Measurements from ENCODE around the gene MYPOP. TPM values are rescaled to one million over a fixed set of nuclear protein-coding genes. Genes with fewer than 3 reads are reported as not detected.

Gene MYPOP
- polyA plus RNA-seq, 1 experiment, result 1.8 TPM

DNA sequence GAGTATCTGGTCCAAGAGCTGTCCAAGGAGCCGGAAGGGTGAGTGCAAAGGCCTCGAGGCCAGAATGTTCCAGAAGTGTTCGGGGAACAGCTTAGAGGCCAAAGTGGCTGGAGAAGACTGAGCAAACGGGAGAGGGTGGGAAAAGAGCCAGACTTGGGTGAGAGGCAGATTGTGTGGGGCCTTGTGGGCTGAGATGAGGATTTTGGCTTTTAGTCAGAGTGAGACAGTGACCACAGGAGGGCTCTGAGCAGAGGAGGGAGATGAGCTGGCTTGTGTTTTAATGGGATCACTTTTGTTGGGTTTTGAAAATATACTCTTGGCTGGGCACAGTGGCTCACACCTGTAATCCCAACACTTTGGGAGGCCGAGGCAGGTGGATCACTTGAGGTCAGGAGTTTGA, 6.5 kb upstream of the MYPOP start:
- DNase-seq (ENCODE audit: low read depth), result no peak
- H3K36me3 ChIP-seq (ENCODE audit: control insufficient read depth, insufficient read depth, low read length), result no peaks in the 10 kb centered on the region
- POLR2A ChIA-PET, result no interaction called here
- TF ChIP-seq, protein P1, sequence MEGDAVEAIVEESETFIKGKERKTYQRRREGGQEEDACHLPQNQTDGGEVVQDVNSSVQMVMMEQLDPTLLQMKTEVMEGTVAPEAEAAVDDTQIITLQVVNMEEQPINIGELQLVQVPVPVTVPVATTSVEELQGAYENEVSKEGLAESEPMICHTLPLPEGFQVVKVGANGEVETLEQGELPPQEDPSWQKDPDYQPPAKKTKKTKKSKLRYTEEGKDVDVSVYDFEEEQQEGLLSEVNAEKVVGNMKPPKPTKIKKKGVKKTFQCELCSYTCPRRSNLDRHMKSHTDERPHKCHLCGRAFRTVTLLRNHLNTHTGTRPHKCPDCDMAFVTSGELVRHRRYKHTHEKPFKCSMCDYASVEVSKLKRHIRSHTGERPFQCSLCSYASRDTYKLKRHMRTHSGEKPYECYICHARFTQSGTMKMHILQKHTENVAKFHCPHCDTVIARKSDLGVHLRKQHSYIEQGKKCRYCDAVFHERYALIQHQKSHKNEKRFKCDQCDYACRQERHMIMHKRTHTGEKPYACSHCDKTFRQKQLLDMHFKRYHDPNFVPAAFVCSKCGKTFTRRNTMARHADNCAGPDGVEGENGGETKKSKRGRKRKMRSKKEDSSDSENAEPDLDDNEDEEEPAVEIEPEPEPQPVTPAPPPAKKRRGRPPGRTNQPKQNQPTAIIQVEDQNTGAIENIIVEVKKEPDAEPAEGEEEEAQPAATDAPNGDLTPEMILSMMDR (IDR thresholded peaks at IDR 0.05; ENCODE audit: insufficient read depth, low read depth, low read length), result no peak
- no peak overlapping the region for H3K4me3 ChIP-seq (ENCODE audit: low read depth, low read length)
- CTCF ChIA-PET, result interaction anchor here (2.1 kb wide), 1 partner anchor 8 kb away, joined by 4 read pairs; no protein-coding TSS in a partner anchor
- peaks cover 7% of the 10 kb centered on the region; the same call in 1 of the 2 replicates for H3K27me3 ChIP-seq (ENCODE audit: control insufficient read depth, insufficient read depth, low read length)

DNA sequence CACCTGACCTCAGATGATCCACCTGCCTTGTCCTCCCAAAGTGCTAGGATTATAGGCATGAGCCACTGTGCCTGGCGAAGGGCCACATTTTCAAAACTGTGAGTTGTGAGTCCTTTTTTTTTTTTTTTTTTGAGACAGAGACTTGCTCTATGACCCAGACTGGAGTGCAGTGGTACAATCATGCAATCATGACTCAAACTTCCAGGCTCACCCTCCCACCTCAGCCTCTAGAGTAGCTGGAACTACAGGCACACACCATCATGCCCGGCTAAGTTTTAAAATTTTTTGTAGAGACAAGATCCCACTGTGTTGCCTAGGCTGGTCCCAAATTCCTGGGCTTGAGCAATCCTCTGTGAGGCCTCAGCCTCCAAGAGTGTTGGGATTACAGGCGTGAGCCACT, 3.8 kb upstream of the MYPOP start:
- H3K36me3 ChIP-seq (ENCODE audit: control insufficient read depth, insufficient read depth, low read length), result no peaks in the 10 kb centered on the region
- POLR2A ChIA-PET, result no interaction called here

DNA sequence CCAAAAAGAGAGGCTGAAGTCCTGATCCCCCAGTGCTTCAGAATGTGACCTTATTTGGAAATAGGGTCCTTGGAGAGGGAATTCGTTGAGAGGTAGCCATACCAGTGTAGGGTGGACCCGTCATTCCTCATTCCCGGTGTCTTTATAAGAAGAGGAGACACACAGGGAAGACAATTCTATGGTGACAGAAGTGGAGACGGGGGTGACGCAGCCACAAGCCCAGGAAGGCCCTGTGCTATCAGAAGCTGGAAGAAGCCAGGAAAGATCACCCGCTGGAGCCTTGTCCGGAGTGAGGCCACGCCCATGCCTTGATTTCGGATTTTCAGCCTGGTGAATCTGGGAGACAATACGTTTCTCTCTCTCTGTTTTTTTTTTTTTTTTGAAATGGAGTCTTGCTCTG, 2.6 kb upstream of the MYPOP start:
- H3K4me3 ChIP-seq (ENCODE audit: low read depth, low read length), result no peak overlapping the region
- no peak for DNase-seq (ENCODE audit: low read depth)
- ChIA-PET CTCF (no interaction called here), POLR2A (no interaction called here)
- TF ChIP-seq, protein P1 (IDR thresholded peaks at IDR 0.05; ENCODE audit: insufficient read depth, low read depth, low read length), result no peak
- peaks cover 6% of the 10 kb centered on the region; the same call in 1 of the 2 replicates for H3K27me3 ChIP-seq (ENCODE audit: control insufficient read depth, insufficient read depth, low read length)
- H3K36me3 ChIP-seq (ENCODE audit: control insufficient read depth, insufficient read depth, low read length), result no peaks in the 10 kb centered on the region

More for the DNA sequence above, 3.8 kb upstream of the MYPOP start:
- Histone ChIP-seq H3K4me3 (ENCODE audit: low read depth, low read length) (no peak overlapping the region), H3K27me3 (ENCODE audit: control insufficient read depth, insufficient read depth, low read length) (peaks cover 7% of the 10 kb centered on the region; the same call in 1 of the 2 replicates)
- TF ChIP-seq, protein P1 (IDR thresholded peaks at IDR 0.05; ENCODE audit: insufficient read depth, low read depth, low read length), result no peak
- DNase-seq (ENCODE audit: low read depth), result no peak
- CTCF ChIA-PET, result no interaction called here

DNA sequence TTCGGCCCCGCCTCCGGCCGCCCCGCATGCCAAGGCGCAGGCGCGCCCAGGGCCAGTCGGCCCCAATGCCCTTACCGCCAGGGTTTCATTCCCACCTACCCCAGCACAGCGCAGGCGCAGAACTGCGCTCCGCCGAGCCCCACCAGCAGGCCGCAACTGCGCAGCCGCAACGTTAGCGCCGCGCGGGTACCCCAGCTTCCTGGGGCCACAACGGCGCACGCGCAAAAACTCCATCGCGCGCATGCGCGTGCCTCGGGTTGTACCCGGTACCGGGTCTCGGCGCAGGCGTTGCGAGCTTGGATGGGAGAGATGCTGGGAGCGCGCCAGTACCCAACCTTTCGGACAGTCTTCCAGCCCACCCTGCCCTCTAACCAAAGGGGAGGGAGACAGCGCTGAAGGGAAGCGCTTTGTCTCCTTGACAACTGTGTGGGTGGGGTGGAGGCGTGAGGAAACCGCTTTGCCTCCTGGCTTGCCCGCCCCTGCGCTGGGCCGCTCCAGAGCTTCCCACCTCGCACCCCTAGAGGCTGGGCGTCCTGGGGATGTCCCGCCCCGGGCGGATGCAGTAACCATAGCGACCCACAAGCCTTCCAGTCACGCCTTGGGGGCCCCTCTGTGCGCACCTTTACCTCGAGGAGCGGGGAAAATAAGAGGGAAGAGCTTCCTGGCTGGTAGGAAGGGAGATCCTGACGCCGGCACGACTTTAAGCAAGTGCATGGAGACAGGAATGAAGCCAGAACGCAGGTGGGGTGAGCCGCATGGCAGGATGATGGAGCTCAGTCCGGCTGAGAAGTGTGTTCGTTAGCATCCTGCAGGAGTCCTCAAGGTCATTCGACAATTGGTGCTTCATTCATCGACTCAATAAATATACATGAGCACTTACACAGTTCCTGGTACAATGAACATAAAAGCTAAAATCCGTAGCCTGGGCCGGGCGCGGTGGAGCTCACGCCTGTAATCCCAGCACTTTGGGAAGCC, 525 bp upstream of the MYPOP start:
- ChIA-PET POLR2A (interaction anchor here (0.6 kb wide), 1 partner anchor 1259 kb away, joined by 4 read pairs; the partner anchor contains the start of gene PVR), CTCF (interaction anchor here (0.6 to 2.3 kb wide), 5 partner anchors 13 to 1252 kb away, joined by 3 to 5 read pairs (median 3); partner anchors contain the start of gene IRF2BP1)
- H3K27me3 ChIP-seq (ENCODE audit: control insufficient read depth, insufficient read depth, low read length), result 0 out of 2 replicates have a peak, but pooled peaks cover 3% of the 10 kb centered on the region
- peak; percentile 81 for DNase-seq (ENCODE audit: low read depth)
- peak overlapping the region; percentile 64 for H3K4me3 ChIP-seq (ENCODE audit: low read depth, low read length)
- TF ChIP-seq, protein P1 (IDR thresholded peaks at IDR 0.05; ENCODE audit: insufficient read depth, low read depth, low read length), result no peak
- peaks cover 3% of the 10 kb centered on the region for H3K36me3 ChIP-seq (ENCODE audit: control insufficient read depth, insufficient read depth, low read length)

DNA sequence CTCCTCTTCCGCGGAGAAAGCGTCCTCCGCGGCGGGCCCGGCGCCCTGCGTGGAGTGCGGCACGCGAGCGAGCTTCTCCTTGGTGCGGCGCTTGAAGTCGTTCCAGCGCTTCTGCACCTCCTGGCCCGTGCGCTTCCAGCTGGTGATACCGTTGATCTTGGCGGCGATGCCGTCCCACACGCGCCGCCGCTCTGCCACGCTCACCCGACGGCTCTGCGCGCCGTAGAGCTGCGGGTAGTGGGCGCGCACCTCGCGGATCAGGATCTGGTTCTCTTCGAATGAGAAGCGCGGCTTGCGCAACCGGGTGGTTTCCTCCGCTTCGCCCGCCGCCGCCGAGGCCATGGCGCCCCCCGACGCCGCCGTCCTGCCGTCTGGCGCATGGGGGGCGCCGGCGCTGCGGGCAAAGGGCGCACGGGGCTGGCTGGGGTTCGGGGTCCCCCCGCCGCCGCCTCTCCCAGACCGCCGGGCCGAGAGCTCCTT, 941 bp downstream of the MYPOP start:
- ChIA-PET CTCF (interaction anchor here (0.5 to 1.5 kb wide), 4 partner anchors 19 to 264 kb away, joined by 3 to 5 read pairs (median 3); partner anchors contain the start of gene SIX5), POLR2A (no interaction called here)
- DNase-seq (ENCODE audit: low read depth), result no peak

More for the DNA sequence above, 941 bp downstream of the MYPOP start:
- TF ChIP-seq, protein P1 (IDR thresholded peaks at IDR 0.05; ENCODE audit: insufficient read depth, low read depth, low read length), result no peak
- H3K36me3 ChIP-seq (ENCODE audit: control insufficient read depth, insufficient read depth, low read length), result peaks cover 3% of the 10 kb centered on the region
- H3K27me3 ChIP-seq (ENCODE audit: control insufficient read depth, insufficient read depth, low read length), result 0 out of 2 replicates have a peak, but pooled peaks cover 1% of the 10 kb centered on the region
- peak overlapping the region; percentile 61 for H3K4me3 ChIP-seq (ENCODE audit: low read depth, low read length)

Data from BJ (cell line).